C4-2B (cell line): ENCODE measurements around the gene HDHD5.

ENCODE experiments used
- CTCF ChIP-seq: fragments of 450-650 bp; conservative IDR thresholded peaks from 2 replicates; pipeline ENCODE4 v1.5.1; 2017; ENCODE audit warnings: mild to moderate bottlenecking
- ZFX ChIP-seq: fragments of 450-650 bp; IDR thresholded peaks from 2 replicates; pipeline ENCODE4 v1.6.1; 2017

GRCh38 chr22:17194213-17194612, 35.1 kb upstream of the HDHD5 start:
- TF ChIP-seq CTCF (no peak), ZFX (no peak)
